ENCODE measurements around the gene ECHDC1.

DNA sequence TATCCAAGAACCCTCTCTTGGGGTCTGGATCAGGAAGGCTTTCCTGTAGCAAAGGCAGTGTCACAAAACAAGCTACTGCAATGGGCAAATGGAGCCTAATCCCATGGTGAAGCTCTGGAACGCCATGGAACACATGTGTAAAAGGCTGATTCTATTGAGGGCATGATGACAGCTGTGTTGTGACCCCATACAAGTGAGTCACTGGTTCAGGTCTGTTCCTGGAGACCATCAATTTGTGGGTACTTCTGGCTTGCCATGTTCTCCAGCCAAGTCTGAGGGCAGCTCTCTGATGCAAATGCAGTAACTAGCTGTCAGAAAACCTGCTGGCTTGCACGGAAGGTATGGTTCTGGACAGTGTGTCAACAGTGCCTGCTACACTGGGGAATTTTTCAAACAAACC is 33.3 kb upstream of the ECHDC1 start:
- TF ChIP-seq, protein P1, sequence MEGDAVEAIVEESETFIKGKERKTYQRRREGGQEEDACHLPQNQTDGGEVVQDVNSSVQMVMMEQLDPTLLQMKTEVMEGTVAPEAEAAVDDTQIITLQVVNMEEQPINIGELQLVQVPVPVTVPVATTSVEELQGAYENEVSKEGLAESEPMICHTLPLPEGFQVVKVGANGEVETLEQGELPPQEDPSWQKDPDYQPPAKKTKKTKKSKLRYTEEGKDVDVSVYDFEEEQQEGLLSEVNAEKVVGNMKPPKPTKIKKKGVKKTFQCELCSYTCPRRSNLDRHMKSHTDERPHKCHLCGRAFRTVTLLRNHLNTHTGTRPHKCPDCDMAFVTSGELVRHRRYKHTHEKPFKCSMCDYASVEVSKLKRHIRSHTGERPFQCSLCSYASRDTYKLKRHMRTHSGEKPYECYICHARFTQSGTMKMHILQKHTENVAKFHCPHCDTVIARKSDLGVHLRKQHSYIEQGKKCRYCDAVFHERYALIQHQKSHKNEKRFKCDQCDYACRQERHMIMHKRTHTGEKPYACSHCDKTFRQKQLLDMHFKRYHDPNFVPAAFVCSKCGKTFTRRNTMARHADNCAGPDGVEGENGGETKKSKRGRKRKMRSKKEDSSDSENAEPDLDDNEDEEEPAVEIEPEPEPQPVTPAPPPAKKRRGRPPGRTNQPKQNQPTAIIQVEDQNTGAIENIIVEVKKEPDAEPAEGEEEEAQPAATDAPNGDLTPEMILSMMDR (IDR thresholded peaks at IDR 0.05): no peak
- TF ChIP-seq POLR2A (IDR thresholded peaks at IDR 0.05): no peak
